Measurements from ENCODE around the gene BOK. TPM values are rescaled to one million over a fixed set of nuclear protein-coding genes. Genes with fewer than 3 reads are reported as not detected.
A peak's percentile ranks its signal among the peaks of the same experiment; 100 is the strongest.

The BOK gene
- total and polyA plus RNA-seq, 2 of the 13 experiments (the other 11 are each of a cell fraction or from before 2014, with no cell fraction given), result 35.5 to 39.2 TPM

DNA sequence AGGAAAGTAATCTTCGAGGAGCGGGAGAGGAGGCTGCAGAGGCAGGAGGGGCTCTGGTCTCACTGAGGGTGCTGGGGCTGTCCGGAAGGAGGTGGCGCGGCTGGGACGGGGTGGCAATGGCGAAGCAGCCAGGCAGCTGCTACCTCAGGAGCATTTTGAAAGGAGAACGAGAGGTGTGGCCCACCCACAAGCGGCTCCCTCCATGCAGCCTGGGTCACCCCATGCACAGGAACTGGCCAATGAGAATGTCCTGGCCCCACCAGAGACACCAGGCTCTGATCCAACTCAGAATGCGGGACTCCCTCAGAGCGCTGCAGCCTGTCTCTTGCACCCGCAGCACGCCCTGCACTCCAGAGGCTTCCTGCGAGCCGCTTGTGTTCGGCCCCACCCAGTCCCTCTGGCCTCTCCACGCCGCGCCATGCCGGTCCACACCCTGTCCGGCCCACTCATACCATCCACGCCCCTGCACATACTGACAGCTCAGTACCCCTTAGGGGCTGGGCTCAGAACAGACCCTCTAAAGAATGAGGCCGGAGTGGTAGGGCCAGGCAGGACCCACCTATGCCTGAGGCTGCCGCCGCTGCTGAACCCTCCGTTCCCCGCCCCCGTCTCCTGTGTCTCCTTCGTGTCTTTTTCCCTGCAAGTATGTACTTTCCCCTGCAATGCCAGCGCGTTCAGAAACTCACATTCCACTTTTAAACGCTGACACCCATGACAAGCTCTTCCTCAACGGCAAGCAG is 6.4 kb upstream of the BOK start (continued):
- TF ChIP-seq ZFX (CRISPR knock-in tag; IDR thresholded peaks at IDR 0.05; ENCODE audit: low read depth), result 0 out of 2 replicates have a peak, but pooled peaks have one; percentile 16
- TF ChIP-seq, protein P1, sequence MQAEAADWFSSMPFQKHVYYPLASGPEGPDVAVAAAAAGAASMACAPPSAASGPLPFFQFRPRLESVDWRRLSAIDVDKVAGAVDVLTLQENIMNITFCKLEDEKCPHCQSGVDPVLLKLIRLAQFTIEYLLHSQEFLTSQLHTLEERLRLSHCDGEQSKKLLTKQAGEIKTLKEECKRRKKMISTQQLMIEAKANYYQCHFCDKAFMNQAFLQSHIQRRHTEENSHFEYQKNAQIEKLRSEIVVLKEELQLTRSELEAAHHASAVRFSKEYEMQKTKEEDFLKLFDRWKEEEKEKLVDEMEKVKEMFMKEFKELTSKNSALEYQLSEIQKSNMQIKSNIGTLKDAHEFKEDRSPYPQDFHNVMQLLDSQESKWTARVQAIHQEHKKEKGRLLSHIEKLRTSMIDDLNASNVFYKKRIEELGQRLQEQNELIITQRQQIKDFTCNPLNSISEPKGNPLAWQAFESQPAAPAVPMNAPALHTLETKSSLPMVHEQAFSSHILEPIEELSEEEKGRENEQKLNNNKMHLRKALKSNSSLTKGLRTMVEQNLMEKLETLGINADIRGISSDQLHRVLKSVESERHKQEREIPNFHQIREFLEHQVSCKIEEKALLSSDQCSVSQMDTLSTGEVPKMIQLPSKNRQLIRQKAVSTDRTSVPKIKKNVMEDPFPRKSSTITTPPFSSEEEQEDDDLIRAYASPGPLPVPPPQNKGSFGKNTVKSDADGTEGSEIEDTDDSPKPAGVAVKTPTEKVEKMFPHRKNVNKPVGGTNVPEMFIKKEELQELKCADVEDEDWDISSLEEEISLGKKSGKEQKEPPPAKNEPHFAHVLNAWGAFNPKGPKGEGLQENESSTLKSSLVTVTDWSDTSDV (CRISPR knock-in tag; IDR thresholded peaks at IDR 0.05), result no peak
- TF ChIP-seq ATF7 (IDR thresholded peaks at IDR 0.05), result no peak
- 0 out of 2 replicates have a peak, but pooled peaks have one; percentile 9 for TF ChIP-seq ATF7 (CRISPR knock-in tag; IDR thresholded peaks at IDR 0.05)
- no peak for TF ChIP-seq ZSCAN30 (CRISPR knock-in tag; IDR thresholded peaks at IDR 0.05)
- no peak for TF ChIP-seq ELF1 (CRISPR knock-in tag; IDR thresholded peaks at IDR 0.05)
- TF ChIP-seq DBP (CRISPR knock-in tag; IDR thresholded peaks at IDR 0.05; ENCODE audit: not compliant biosample characterization), result no peak
- TF ChIP-seq, protein P2, sequence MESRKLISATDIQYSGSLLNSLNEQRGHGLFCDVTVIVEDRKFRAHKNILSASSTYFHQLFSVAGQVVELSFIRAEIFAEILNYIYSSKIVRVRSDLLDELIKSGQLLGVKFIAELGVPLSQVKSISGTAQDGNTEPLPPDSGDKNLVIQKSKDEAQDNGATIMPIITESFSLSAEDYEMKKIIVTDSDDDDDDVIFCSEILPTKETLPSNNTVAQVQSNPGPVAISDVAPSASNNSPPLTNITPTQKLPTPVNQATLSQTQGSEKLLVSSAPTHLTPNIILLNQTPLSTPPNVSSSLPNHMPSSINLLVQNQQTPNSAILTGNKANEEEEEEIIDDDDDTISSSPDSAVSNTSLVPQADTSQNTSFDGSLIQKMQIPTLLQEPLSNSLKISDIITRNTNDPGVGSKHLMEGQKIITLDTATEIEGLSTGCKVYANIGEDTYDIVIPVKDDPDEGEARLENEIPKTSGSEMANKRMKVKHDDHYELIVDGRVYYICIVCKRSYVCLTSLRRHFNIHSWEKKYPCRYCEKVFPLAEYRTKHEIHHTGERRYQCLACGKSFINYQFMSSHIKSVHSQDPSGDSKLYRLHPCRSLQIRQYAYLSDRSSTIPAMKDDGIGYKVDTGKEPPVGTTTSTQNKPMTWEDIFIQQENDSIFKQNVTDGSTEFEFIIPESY (CRISPR knock-in tag; IDR thresholded peaks at IDR 0.05), result no peak
- no peak for TF ChIP-seq HBP1 (CRISPR knock-in tag; IDR thresholded peaks at IDR 0.05; ENCODE audit: low read depth)
- TF ChIP-seq, protein P3, sequence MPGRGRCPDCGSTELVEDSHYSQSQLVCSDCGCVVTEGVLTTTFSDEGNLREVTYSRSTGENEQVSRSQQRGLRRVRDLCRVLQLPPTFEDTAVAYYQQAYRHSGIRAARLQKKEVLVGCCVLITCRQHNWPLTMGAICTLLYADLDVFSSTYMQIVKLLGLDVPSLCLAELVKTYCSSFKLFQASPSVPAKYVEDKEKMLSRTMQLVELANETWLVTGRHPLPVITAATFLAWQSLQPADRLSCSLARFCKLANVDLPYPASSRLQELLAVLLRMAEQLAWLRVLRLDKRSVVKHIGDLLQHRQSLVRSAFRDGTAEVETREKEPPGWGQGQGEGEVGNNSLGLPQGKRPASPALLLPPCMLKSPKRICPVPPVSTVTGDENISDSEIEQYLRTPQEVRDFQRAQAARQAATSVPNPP (CRISPR knock-in tag; IDR thresholded peaks at IDR 0.05), result no peak
- peak; percentile 60; the same call in 1 of the 2 replicates for TF ChIP-seq RBFOX2 (IDR thresholded peaks at IDR 0.05; ENCODE audit: low read depth, low read length)
- TF ChIP-seq MXD1 (CRISPR knock-in tag; IDR thresholded peaks at IDR 0.05), result no peak
- TF ChIP-seq ZBTB8A (CRISPR knock-in tag; IDR thresholded peaks at IDR 0.05; ENCODE audit: borderline replicate concordance, low read depth), result no peak
- peak; percentile 59; the same call in 1 of the 2 replicates for TF ChIP-seq NFKB2 (CRISPR knock-in tag; IDR thresholded peaks at IDR 0.05; ENCODE audit: borderline replicate concordance)
- TF ChIP-seq TCF7L2 (IDR thresholded peaks at IDR 0.05; ENCODE audit: low read depth, low read length), result no peak
- no peak for TF ChIP-seq JUND (CRISPR knock-in tag; IDR thresholded peaks at IDR 0.05)
- TF ChIP-seq, protein P4, sequence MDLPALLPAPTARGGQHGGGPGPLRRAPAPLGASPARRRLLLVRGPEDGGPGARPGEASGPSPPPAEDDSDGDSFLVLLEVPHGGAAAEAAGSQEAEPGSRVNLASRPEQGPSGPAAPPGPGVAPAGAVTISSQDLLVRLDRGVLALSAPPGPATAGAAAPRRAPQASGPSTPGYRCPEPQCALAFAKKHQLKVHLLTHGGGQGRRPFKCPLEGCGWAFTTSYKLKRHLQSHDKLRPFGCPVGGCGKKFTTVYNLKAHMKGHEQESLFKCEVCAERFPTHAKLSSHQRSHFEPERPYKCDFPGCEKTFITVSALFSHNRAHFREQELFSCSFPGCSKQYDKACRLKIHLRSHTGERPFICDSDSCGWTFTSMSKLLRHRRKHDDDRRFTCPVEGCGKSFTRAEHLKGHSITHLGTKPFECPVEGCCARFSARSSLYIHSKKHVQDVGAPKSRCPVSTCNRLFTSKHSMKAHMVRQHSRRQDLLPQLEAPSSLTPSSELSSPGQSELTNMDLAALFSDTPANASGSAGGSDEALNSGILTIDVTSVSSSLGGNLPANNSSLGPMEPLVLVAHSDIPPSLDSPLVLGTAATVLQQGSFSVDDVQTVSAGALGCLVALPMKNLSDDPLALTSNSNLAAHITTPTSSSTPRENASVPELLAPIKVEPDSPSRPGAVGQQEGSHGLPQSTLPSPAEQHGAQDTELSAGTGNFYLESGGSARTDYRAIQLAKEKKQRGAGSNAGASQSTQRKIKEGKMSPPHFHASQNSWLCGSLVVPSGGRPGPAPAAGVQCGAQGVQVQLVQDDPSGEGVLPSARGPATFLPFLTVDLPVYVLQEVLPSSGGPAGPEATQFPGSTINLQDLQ (CRISPR knock-in tag; IDR thresholded peaks at IDR 0.05), result 0 out of 2 replicates have a peak, but pooled peaks have one; percentile 64
